K562 (cell line): Measurements from ENCODE around the gene CHAC1. TPM values are rescaled to one million over a fixed set of nuclear protein-coding genes. Genes with fewer than 3 reads are reported as not detected.

ENCODE experiments used
- BRCA1 ChIP-seq, 2 experiments: fragments of 450-650 bp in 1 of 2; sonication (generic) in 1 of 2; formaldehyde crosslinking in 1 of 2; IDR thresholded peaks; 2 replicates each; pipeline versions ENCODE4 v1.5.0 to v1.6.1; 2017 to 2020; ENCODE audit warnings: mild to moderate bottlenecking in 1 of 2, missing genetic modification reagents in 1 of 2
- E2F6 ChIP-seq, 2 experiments: IDR thresholded peaks; 2 replicates each; pipeline ENCODE4 v1.6.1; 2011; ENCODE audit warnings: borderline replicate concordance in 1 of 2, control low read depth in 1 of 2, low read depth in 1 of 2, low read length in 1 of 2, mild to moderate bottlenecking in 1 of 2, mixed read lengths in 1 of 2, moderate library complexity in 1 of 2; ENCODE audit not compliant: insufficient read depth in 1 of 2, insufficient read length in 1 of 2, poor library complexity in 1 of 2, severe bottlenecking in 1 of 2; ENCODE audit errors: extremely low read depth in 1 of 2
- KAT7 ChIP-seq: sonication (generic); formaldehyde crosslinking; IDR thresholded peaks from 2 replicates; pipeline ENCODE4 v1.8.0; 2022; ENCODE audit warnings: missing genetic modification reagents, mild to moderate bottlenecking, borderline replicate concordance
- MGA ChIP-seq: fragments of 450-650 bp; IDR thresholded peaks from 2 replicates; pipeline ENCODE4 v1.6.1; 2016; ENCODE audit warnings: mild to moderate bottlenecking, moderate library complexity
- UBTF ChIP-seq, 2 experiments: IDR thresholded peaks; 2 replicates each; pipeline ENCODE4 v1.6.1; 2012; ENCODE audit warnings: improper control_type of control experiment in 2 of 2, low read depth in 2 of 2, low read length in 2 of 2, borderline replicate concordance in 1 of 2
- ZFP36 ChIP-seq: fragments of 150-350 bp; IDR thresholded peaks from 2 replicates; pipeline ENCODE4 v1.6.1; 2018; ENCODE audit warnings: low read length, low read depth; ENCODE audit not compliant: partially characterized antibody
- polyA plus RNA-seq, 8 experiments: library from polyadenylated mRNA; depleted of rRNA in 4 of 8; stranded (reverse) in 5 of 8; unstranded in 3 of 8; fragments of >200 nt; fragmentation: Nextera tagmentation in 2 of 8; fragmentation: Illumina TruSeq in 1 of 8; extraction: Ambion mirVana in 2 of 8; extraction: Trizol in 1 of 8; gene quantifications; 2 replicates each; pipeline versions ENCODE4 v1.2.1 to v1.2.3, GENCODE V29; 2011 to 2014; ENCODE audit warnings: inconsistent platforms in 1 of 8, missing spikeins in 1 of 8
- total RNA-seq, 7 experiments: library from RNA; depleted of rRNA in 6 of 7; stranded (reverse); fragments of >200 nt in 6 of 7; fragmentation: Illumina TruSeq in 2 of 7; extraction: Trizol in 2 of 7; gene quantifications; 2 replicates each; pipeline versions ENCODE4 v1.2.1 to v1.2.3, GENCODE V29; 2011 to 2021; ENCODE audit warnings: low replicate concordance in 1 of 7
- TF ChIP-seq, protein P1 (sequence below): fragments of 450-650 bp; IDR thresholded peaks from 2 replicates; pipeline ENCODE4 v1.6.1; 2016; ENCODE audit warnings: borderline replicate concordance

The CHAC1 gene
- total and polyA plus RNA-seq, 9 of the 15 experiments (the other 6 are each of a cell fraction or from before 2014, with no cell fraction given) = 0.47 to 39.0 (median 7.5) TPM

- no peak for TF ChIP-seq UBTF (IDR thresholded peaks at IDR 0.05; ENCODE audit: borderline replicate concordance in 1 of 2, low read depth in 2 of 2, low read length in 2 of 2)
- peak in 1 of 2 experiments; percentile 34 for TF ChIP-seq E2F6 (IDR thresholded peaks at IDR 0.05; ENCODE audit: borderline replicate concordance in 1 of 2, extremely low read depth in 1 of 2, insufficient read depth in 1 of 2, insufficient read length in 1 of 2, low read depth in 1 of 2, low read length in 1 of 2, poor library complexity in 1 of 2, severe bottlenecking in 1 of 2)
- peak; percentile 91 for TF ChIP-seq MGA
- no peak for TF ChIP-seq KAT7 (CRISPR knock-in tag)
- TF ChIP-seq BRCA1 (IDR thresholded peaks at IDR 0.05) = no peak
- TF ChIP-seq BRCA1 (CRISPR knock-in tag; IDR thresholded peaks at IDR 0.05) = no peak
- TF ChIP-seq, protein P1, sequence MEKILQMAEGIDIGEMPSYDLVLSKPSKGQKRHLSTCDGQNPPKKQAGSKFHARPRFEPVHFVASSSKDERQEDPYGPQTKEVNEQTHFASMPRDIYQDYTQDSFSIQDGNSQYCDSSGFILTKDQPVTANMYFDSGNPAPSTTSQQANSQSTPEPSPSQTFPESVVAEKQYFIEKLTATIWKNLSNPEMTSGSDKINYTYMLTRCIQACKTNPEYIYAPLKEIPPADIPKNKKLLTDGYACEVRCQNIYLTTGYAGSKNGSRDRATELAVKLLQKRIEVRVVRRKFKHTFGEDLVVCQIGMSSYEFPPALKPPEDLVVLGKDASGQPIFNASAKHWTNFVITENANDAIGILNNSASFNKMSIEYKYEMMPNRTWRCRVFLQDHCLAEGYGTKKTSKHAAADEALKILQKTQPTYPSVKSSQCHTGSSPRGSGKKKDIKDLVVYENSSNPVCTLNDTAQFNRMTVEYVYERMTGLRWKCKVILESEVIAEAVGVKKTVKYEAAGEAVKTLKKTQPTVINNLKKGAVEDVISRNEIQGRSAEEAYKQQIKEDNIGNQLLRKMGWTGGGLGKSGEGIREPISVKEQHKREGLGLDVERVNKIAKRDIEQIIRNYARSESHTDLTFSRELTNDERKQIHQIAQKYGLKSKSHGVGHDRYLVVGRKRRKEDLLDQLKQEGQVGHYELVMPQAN = no peak
- no peak for TF ChIP-seq ZFP36
These were observed 4.4 kb upstream of the CHAC1 start (continued) for GRCh38 chr15:40948706-40949473.
